Measurements from ENCODE around the gene GIGYF1.
A peak's percentile ranks its signal among the peaks of the same experiment; 100 is the strongest.

GIGYF1 gene

DNA sequence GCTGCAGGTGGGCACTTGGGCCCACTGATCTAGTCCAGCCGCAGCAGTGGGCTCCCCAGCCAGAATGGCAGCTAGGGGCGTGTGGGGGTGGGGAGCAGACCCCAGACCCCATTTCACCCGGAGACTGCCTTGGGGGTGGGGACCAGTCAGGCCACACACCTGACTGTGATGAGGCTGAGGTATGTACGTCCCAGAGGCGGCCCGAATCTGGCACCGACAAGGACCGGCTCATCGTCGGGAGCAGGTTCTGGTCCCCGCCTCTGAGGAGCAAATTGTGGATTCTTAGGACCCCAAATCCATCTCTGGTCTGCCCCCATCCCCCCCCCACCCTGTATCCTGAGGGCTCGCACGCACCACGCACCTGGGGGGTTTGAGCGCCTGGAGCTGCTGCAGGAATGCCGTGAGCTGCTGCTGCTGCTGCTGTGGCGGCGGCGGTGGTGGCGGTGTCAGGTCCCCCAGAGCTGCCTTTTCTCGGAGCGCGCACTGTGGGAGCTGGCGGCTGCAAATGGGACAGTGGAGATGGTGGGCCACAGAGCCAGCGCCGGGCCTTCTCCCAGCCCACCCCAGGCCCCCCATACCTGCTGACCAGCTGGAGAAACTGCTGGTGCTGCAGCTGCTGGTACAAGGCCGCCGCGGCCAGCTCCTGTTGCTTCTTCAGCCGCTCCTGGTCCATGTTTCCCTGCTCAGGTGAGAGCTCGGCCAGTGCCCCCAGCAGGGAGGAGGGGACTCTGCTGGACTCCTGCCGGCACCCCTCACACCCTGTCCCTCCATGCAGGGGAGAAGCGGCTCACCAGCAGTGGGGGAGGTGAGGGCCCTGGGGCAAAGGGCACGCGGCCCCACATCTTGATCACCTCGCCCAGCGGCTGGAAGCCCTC lies 10.2 kb downstream of the GIGYF1 start:
- DNase-seq = no peak

DNA sequence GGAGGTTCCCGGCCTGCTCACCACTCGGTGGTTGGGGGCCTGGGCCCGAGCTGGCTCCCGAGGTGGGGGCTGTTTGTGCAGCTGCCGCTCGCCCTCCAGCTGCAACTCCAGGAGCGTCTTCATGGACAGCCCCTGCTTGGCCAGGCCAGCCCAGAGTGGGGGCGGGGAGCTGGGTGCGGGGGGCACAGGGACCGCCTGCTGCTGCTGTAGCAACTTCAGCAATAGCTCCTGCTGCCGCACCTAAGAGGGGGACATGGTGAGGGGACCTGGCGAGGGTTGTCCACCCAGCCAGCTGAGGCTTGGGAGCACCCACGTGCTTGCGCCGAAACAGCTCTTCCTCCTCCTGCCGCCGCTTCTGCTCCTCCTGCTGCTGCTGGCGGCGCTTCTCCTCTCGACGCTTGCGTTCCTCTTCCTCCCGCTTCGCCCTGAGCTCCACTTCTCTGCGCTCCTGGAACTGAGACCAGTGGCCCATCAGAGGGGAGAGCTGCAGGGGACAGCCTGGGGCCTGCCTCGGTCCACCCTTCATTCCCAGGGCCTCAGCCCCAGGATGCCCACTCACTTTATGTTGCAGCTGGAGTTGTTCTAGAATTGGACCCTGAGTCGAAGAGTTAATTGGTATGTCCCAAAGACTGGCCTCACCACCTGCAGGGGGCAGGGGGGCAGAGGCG lies 10.9 kb downstream of the GIGYF1 start:
- DNase-seq = no peak

DNA sequence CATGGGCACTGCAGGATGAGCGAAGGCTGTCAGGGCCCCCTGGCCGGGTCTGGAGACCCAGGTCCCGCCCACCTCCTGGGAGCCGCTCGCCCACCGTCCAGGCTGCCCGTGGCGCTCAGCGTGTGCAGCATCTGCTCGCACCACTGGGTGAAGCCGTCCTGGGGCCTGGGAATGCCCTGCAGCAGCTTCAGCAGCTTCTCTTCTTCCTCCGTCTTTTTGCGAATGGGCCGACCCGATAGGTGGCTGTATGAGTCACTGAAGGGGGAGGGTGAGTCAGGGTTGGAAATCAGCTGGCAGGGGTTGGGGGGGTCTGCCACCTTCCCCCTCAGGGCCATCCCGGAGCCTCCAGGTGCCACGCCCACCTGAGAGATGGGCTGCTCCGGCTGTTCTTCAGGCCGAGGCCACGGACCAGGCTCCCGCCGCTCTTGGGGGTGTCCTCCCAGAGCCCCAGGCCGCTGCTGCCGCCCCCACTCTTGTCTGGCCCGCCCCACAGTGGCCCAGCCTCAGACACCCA lies 11.8 kb downstream of the GIGYF1 start:
- no peak for DNase-seq

DNA sequence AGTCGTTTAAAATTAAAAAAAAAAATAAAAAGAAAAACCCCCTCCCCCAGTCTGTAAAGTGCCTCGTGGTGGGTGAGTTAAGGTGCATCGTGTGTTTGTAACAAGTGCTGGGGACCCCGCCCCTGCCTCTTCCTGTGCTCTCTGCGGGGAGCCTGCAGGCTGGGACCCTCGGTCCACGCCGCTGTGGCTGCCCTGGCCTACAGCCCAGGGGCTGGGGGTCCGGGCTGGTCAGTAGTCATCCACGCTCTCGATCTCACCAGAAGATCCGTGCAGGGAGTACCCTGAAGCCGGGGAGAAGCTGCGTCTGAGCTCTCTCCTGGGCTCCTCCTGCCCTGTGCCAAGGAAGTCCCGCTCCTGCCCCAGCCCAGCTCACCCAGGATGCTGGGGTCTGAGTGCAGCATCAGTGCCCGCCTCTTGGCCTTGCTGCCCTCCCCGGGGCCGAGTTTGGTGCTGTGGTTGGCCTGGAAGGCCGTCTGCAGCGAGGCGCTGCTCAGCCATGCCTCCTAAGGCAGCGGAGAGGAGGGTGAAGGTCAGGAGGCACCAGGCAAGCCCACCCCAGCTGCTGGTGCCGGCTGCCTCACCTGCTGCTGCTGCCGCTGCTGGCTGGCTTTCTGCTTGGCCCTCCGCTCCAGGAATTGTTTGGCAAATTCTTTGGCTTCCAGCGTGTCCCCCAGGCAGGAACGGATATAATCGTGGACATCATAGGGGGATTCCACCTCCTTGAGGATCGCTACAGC lies 12.4 kb downstream of the GIGYF1 start:
- no peak for DNase-seq

DNA sequence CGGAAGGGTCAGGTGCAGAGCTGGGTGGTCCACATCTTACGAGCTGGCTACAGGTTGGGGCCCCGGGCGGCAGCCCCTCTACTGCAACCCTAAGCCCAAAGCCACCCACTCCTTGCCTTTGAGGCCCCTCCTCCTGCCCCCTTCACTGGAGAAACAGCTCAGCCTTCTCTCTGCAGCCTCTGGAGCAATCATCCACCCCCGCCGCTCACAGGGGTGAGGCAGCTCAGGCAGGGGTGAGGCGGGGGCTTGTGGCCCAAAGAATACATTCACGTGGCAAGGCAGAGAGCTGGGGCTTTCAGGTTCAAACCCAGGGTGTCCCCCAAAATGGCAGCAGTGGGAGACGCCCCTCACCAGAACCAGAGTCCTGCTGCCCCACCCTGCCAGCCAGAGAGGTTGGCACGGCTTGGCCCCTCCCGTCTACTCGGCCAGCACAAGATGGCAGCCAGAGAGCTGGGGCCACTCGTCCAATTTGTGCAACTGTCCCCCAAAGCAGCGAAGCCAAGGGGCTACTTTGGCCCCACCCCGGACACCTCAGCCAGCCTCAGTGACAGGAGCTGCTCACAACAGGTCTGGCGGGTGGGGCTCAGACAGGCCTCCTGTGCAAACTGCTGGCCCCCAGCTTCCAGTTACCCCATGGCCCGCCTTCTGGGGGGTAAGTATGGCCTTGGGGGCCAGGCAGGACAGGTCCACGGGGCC lies 13.3 kb downstream of the GIGYF1 start:
- DNase-seq = no peak

DNA sequence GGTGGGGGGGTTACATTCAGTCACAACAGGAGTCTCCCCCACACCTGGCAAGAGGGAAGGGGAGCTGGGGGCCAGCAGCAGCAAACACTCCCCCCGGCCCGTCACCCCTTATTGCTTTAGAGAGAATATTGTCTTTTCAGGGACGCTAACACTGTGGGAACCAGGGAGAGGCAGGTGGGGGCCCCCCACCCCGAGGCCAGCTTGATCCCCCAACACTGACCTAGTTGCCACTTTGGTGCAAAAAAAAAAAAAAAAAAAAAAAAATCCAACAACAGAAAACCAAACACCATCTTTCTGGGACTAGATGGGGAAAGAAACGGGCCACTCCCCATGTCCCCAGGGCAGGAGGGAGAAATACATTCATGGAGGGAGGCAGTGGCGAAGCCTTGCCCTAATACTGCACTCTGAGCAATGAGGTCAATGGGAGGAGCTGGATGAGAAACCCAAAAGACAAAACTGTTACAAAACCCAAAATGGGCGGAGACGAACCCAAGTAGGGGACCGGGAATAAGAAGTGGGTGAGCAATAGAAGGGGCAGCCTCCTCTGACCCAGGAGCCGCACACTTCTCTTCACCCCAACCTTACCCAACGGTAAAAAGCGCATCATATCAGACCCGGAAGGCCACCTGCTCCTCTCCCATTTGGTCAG lies 14.0 kb downstream of the GIGYF1 start:
- no peak for DNase-seq

DNA sequence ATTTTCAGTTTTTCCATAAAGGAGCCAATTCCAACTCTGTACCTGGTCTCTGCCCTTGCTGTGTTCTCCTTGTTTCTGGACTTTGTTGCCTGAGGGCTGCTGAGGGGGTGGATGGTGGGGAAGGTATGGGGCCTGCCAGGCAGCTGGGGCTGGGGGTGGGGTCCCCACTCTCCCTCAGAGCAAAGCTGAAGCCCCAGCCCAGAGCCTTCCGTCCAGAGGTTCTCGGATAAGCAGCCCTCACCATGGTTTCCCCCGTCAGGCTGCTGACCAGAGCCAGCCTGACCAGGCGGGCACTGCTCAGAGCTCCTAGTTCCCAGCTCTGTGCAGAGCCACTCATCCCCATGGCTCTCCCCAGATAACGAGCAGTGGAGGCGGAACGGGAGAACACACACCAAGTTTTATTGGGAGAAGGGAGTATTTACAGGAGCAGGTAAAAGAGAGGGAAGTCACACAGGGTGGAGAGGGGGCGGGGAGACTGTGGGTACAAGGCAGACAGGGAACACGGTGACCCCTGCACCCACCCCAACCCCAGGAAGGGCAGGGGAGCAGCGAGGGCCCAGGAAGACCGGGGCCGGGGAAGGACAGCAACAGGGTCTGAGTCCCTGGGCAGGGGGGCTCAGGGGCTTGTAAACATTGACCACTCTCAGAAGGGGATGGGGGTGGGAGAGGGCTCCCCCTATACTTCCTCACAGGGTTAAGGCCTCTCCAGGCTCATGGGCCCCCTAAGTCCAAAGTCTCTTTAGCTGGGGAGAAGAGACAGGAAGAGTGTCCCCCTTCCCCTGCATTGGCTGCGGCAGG lies 14.7 kb downstream of the GIGYF1 start:
- no peak for DNase-seq

DNA sequence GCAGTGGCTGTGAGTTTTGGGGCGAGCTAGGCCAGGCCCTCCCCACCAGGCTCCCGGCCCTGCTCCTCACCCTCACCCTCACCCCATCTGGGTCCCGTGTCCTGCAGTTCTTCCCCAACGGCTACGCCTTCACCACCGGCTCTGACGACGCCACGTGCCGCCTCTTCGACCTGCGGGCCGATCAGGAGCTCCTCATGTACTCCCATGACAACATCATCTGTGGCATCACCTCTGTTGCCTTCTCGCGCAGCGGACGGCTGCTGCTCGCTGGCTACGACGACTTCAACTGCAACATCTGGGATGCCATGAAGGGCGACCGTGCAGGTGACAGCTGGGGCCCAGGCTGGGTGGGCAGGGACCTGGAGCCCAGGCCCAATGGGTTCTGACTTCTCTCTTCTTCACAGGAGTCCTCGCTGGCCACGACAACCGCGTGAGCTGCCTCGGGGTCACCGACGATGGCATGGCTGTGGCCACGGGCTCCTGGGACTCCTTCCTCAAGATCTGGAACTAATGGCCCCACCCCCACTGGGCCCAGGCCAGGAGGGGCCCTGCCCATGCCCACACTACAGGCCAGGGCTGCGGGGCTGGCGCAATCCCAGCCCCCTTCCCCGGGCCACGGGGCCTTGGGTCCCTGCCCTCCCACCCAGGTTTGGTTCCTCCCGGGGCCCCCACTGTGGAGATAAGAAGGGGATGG lies 15.6 kb downstream of the GIGYF1 start:
- DNase-seq = no peak

DNA sequence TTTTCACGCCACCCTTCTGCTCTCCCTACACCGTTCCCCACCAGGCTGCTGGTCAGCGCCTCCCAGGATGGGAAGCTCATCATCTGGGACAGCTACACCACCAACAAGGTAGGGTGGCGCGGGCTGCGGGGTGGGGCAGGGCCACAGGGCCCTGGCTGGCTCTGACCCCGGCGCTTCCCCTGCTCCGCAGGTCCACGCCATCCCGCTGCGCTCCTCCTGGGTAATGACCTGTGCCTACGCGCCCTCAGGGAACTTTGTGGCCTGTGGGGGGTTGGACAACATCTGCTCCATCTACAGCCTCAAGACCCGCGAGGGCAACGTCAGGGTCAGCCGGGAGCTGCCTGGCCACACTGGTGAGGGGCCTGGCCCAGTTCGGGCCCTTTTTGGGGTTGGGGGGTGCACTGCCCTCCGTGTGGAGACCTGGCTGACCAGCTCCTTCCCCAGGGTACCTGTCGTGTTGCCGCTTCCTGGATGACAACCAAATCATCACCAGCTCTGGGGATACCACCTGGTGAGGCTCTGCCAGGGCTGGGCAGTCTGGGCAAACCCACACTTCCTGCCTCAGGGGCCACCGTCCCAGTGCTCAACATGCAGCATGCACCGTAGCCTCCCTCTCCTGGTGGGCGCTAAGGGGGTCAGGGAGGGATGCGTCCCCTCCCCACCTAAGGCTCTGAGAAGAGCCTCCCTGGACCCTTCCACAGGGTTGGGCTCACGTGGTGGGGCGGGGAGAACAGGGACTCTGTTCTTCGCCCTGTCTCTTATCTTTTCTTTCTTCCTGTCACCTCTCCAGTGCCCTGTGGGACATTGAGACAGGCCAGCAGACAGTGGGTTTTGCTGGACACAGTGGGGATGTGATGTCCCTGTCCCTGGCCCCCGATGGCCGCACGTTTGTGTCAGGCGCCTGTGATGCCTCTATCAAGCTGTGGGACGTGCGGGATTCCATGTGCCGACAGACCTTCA lies 16.5 kb downstream of the GIGYF1 start:
- DNase-seq = no peak

DNA sequence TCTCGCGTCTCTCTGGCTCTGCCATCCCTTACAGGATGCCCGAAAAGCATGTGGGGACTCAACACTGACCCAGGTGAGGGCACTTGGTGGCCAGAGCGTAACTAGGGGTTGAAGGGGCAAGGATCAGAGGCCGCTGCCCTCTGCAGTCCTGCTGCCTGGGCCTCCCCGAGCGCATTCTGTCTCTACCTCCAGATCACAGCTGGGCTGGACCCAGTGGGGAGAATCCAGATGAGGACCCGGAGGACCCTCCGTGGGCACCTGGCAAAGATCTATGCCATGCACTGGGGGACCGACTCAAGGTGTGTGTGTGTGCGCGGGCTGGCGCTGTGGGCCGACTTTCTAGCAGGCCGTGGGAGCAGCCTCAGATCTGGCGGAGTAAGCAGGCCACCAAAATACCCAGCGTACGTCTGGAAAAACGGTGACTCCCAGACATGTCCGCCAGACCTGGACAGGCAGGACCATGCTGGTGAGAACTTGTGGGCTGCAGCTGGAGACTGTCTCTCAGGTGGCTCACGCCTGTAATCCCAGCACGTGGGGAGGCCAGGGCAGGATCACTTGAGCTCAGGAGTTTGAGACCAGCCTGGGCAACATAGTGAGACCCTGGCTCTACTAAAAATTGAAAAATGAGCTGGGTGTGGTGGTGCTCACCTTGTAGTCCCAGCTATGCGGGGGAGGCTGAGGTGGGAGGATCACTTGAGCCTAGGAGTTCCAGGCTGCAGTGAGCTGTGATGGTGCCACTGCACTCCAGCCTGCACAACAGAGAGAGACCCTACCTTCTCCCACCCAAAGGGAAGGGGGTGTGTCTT lies 17.3 kb downstream of the GIGYF1 start:
- no peak for DNase-seq

DNA sequence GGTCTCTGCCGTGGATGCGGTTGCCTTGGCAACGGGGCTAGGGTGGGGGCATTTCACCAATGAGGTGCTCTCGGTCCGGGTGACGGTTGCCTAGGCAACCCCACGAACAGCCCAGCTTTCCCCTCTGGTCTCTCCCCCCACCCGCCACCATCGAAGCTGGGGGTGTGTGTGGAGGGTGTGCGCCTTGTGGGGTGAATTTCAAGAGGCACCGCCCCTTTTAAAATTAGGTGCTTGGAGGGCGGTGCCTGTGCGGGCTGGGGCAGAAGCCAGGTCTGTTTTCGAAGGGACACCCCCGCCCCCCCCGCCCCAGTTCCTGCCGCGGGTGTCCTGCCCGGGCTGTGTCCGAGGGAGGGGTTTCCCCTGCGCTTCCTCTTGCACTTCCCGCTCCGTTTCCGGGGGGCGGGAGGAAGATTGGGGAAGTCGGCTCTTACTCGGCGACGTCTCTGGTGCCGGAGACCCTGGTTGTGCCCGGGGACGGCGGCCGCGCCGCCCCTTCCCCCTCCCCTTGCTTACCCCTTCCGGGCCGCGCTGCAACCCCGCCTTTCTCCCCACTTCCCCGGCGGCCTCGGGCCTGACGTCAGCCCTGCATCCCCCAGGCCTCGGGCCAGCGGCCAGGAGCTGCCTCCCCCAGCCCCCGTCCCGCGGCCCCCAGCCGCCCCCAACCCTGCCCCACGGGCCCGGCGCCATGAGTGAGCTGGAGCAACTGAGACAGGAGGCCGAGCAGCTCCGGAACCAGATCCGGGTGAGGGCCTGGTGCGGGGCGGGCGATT lies 18.3 kb downstream of the GIGYF1 start:
- DNase-seq = peak; percentile 86

DNA sequence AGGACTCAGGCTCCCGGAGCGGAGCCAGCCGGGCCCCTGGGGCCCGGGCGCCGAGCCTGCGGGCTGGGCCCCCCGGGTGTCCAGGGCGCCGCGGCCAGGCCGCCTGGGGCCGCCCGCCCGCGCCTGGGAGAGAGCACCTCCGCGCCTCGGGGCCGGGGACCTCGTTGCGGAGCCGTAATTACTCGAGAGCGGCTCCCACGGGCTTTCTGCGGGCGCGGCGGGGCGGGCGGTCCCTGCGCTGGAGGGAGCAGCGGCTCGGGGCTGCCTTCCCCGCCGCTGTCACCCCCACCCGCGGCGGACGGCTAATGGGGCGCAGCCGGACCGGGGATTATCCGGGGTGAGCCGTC lies 19.0 kb downstream of the GIGYF1 start:
- no peak for DNase-seq

DNA sequence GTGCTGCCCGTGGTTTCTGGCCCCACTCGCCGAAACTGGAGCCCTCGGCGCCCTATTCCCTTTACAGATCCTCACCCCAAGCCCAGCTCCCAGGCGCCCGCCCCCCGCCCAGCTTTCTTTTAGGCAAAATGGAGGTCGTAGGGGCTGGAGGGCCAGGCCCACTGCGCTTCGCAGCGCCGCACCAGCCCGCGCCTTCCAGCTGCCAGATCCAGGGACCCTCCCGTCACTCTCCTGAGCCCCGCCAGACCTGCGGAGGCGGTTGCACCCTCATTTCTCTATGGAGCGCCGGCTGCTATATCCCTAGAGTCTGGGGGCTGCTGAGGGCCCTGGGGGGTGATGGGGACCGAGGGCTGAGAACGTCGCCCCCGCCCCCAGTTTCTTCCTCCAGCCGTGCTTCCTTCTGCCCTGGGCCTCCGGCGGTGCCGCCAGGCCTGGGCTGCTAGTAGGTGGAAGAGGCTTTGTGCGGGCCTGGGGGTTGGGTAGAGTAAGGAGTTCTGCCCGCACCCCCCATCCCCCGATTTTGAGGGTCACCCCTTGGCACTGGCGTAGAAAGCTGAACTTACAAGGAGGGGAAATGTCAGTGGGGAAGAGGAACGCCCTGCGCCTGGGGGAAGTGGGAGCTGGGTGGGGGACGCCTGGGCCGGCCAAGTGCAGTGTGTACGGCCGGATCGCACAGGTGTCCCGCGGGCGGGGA lies 19.5 kb downstream of the GIGYF1 start:
- peak; percentile 68 for DNase-seq

DNA sequence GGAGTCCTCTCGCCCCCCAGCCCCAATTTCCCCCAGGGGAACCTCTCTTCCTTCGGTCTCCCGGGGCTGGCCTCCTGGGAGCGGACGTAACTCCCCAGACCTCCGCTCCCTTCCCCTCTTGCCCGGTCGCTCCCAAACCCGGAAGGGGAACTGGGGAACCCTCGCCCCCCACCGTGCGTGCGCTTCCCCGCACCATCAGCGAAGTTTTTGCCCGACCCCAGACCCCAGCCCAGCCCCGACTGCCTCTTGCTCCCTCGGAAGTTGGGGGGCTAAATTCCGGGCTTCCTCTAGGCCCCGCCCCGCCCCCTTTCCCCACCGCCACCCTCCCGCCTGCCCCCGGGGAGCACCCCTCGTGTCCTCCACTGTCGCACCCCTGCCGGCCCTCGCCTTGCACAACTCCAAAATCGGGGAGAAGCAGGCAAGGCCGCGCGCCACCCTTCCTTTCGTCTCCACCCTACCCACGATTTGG lies 20.1 kb downstream of the GIGYF1 start:
- no peak for DNase-seq

DNA sequence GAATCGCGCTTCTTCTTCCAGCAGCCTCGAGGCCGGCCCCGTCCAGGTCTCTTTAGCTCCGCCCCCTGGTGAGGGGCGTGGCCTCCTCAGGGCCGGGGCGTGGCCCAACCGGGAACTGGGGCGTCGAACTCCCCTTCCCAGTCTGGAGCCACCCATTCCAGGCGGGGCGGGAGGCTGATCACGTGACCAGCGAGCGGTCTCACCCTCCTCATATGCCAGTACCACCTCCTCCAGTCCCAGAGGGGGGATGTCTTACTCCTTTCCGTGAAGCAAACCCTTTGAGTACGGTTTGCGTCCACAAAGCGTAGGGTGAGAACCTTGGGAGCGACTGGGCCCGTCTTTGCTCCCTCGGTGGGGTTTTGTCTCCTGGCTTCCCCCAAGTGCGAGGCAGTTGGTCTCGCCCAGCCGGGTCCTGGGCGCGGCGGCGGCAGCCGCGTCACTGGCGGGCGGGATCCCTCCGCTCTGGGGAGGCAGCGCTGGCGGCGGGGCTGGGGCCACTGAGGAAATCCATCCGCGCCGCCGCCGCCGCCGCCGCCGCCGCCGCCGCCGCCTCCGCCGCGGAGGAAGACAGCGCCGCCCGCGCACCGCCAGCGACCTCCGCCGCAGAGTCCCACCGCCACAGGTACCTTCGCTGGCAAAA lies 20.6 kb downstream of the GIGYF1 start, which contains the start of gene GNB2:
GNB2 (plus strand) TSS at position 439 of the 640 bp plus-strand sequence. CDS start 2,526 bp downstream, outside the sequence.
- DNase-seq = peak; percentile 100
